GM12873 (cell line): ENCODE data around the gene MMP11.

Source experiments
- TF ChIP-seq, protein P1 (sequence below): IDR thresholded peaks from 2 replicates; pipeline ENCODE4 v1.5.1; 2012; ENCODE audit warnings: low read depth, mild to moderate bottlenecking, moderate library complexity, low read length, control low read depth; ENCODE audit not compliant: insufficient read depth; ENCODE audit errors: missing control alignments

Gene MMP11

GRCh38 chr22:23783265-23784150 is 10.9 kb downstream of the MMP11 start:
- TF ChIP-seq, protein P1, sequence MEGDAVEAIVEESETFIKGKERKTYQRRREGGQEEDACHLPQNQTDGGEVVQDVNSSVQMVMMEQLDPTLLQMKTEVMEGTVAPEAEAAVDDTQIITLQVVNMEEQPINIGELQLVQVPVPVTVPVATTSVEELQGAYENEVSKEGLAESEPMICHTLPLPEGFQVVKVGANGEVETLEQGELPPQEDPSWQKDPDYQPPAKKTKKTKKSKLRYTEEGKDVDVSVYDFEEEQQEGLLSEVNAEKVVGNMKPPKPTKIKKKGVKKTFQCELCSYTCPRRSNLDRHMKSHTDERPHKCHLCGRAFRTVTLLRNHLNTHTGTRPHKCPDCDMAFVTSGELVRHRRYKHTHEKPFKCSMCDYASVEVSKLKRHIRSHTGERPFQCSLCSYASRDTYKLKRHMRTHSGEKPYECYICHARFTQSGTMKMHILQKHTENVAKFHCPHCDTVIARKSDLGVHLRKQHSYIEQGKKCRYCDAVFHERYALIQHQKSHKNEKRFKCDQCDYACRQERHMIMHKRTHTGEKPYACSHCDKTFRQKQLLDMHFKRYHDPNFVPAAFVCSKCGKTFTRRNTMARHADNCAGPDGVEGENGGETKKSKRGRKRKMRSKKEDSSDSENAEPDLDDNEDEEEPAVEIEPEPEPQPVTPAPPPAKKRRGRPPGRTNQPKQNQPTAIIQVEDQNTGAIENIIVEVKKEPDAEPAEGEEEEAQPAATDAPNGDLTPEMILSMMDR: no peak

DNA sequence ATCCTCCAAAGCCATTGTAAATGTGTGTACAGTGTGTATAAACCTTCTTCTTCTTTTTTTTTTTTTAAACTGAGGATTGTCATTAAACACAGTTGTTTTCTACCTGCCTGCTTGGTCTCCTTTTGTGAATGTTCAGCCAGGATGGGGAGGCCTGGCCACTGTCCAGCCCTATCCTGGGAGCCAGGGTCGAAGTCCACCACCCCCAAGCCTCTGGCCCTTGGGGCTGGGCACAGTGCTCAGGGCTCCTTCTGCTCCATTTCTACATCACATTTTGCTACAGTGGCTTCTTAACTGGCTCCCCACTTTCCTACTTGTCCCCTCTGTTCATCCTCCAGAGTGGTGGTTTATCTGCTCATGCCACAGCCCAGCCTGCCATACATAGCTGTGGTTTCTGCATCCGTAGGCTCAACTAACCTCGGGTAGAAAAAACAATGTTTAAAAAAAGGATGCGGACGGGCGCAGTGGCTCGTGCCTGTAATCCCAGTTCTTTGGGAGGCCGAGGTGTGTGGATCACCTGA is 11.6 kb downstream of the MMP11 start:
- TF ChIP-seq, protein P1: no peak

- TF ChIP-seq, protein P1: no peak
Observed at GRCh38 chr22:23786261-23786710, 13.6 kb downstream of the MMP11 start.

DNA sequence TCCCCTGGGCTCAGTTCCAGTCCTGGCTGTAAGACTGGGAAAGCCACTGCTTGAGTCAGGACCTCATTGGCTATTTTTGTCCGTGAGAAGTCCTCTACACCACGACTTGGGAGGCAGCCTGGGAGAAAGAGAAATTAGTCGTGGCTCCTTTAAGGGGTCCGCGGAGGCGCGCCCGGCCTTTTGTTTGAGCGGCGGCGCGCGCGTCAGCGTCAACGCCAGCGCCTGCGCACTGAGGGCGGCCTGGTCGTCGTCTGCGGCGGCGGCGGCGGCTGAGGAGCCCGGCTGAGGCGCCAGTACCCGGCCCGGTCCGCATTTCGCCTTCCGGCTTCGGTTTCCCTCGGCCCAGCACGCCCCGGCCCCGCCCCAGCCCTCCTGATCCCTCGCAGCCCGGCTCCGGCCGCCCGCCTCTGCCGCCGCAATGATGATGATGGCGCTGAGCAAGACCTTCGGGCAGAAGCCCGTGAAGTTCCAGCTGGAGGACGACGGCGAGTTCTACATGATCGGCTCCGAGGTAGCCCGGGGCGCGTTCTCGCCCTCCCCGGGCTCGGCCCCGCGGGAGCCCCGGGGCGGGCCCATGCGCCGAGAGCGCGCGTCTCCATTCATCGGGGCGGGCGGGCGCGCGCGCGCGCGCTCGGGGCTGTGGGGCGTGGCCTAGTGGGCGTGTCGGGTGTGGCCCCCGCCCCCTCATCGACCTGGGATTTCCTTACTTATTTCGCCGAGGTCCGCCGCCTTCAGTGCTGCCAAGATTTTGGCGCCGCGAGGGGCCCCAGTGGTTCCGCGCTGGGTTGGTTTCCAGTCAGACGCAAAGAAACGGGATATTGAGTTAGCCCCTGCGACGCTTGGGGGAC is 14.3 kb downstream of the MMP11 start, which contains the start of gene SMARCB1:
Gene SMARCB1 (plus strand): TSS at position 215 of the 848 bp plus-strand sequence. CDS start 204 bp downstream, at position 419.
- TF ChIP-seq, protein P1: no peak

DNA sequence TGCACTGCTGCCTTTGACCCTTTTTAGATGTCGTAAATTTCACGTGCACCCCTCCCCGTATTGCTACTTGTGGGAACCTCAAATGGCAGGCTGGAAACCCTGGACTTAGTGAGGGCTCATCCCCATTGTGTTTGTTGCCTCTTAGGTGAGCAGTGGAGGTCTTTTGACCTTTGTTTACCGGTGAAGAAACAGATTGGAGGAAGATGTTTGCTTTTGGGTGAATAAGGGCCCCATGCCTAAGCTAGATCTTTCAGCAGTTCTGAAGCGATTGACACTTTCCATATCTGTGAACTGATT is 14.9 kb downstream of the MMP11 start:
- TF ChIP-seq, protein P1: no peak

DNA sequence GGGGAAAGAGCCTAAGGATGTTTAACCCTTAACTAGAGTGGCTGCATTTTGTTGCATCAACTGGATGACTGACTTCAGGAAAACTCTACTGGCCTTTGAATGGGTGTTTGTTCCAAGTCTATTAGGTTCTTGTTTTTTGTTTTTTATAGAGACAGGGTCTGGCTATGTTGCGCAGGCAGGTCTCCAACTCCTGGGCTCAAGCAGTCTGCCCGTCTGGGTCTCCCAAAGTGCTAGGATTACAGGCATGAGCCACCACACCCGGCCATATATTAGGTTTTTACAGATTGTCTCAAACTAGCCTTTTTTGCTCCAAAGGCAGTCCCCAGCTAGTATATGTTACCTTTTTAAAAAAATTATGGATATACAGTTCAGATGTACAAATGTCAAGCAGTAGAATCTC is 15.3 kb downstream of the MMP11 start:
- TF ChIP-seq, protein P1: no peak

GRCh38 chr22:23789121-23789520 is 16.5 kb downstream of the MMP11 start:
- TF ChIP-seq, protein P1: no peak
